HG03025 (cell line): ENCODE measurements around the gene GORASP1.
A peak's percentile ranks its signal among the peaks of the same experiment; 100 is the strongest.

Experiments
- ATAC-seq: cut with Tn5 transposase; IDR thresholded peaks from one replicate; pipeline ENCODE4 v1.9.1; 2021; ENCODE audit warnings: mild to moderate bottlenecking, moderate library complexity; ENCODE audit not compliant: unreplicated experiment, low FRiP score

Gene GORASP1

DNA sequence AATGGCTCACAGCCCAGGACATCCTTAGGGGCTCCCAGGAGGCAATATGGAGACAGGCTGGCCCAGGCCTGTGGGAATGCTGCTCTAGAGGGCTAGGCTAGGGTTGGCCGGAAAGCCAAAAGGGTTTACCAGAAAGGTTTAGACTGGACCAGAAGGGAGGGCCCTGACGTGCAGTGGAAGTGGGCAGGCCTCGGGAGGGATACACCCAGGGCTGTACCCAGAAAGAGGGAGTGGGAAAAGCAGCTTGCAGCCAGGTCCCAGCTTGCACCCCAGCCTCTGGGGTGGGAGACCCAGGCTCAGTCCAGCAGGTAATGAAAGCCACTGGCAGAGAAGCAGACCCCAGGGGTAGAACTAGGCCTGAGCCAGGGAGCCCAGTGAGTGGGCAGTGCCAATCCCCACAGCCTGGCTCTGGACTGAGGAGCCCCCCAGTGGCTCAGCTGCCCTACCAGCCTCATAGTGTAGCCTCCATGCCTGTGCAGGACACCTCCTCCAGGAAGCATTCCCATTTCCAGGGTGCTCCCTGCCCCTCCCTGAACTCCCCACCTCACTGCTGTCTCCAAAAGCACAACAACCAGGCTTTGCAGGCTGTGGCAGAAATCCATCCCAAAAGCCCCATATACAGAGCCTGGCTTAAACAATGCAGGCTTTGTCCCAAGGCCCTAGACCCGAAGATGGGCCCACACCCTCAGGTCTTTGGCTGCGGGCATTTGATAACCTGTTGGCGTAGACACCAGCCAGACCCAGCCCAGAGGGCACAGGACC lies 3.5 kb downstream of the GORASP1 start:
- ATAC-seq, result no peak

DNA sequence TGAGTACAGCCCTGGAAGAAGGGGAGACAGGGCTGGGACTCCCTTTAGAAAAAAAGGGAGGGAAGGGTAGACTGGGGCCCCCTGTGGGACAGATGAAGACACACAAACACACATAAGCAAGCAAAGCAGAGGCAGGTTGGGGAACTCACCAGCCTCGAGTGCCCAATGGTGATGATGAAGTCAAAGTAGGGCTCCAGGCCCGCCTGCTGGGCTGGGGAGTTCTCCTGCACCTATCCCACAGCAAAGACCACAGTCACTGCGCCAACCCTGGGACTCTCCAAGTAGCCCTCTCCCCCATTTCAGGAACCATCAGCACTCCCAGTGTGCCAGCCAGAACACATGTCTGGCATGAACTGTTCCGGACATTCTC lies 4.1 kb downstream of the GORASP1 start:
- ATAC-seq, result no peak

- no peak for ATAC-seq
These were observed 4.7 kb downstream of the GORASP1 start for GRCh38 chr3:39102504-39103323.

DNA sequence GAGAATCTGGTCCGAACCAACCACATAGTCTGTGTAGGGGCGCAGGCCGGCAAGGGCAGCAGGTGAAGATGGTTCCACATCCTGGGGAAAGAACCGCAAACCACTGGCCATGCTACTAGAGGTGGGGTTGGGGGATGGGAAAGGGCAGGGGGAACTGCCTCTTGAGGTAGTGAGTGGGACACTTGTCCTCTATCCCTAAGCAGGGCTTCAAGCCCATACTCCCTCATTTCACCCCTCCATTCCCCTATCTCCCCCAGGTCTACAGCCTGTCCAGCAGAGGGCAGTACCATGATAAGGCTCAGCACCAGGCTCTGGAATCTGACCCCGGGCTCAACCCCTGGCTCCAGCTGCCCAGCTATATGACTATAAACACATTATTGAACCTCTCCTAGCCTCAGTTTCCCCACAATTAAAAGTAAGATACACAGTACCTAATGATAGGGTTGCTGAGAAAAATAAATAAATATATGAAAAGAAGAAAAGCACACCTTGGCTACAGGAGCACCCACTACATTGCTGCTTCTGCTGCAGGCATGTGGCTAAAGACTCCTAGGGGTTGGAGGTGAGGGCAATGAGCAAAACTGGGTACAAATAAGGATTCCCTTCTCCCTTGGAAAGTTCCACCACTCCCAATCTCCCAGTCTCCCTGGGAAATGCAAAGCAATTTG lies 6.3 kb downstream of the GORASP1 start:
- ATAC-seq, result no peak

GRCh38 chr3:39100500-39100886 lies 6.9 kb downstream of the GORASP1 start:
- ATAC-seq, result no peak

GRCh38 chr3:39099738-39100499 lies 7.5 kb downstream of the GORASP1 start:
- ATAC-seq, result no peak

DNA sequence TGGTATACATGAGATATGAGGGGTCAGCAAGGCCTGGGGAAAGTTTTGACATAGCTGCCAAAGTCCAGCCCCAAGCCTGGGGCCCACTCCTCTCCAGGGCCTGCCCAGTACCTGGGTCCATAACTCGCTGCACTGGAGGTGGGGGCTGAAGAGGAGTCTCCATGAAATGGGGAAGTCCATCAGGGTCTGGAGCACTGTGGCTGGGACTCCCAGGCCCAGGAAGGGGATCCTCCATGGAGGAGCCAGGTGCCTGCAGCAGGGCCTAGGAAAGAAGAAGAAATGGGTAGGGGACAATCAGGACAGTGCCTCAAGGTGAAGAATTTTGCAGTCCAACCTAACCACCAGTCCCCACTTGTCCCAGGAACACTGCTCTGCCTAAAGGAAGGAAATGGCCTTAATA lies 8.2 kb downstream of the GORASP1 start:
- ATAC-seq, result no peak

GRCh38 chr3:39098473-39099000 lies 8.9 kb downstream of the GORASP1 start:
- ATAC-seq, result no peak

GRCh38 chr3:39097716-39098472 lies 9.5 kb downstream of the GORASP1 start:
- no peak for ATAC-seq

- ATAC-seq, result no peak
These were observed 10.7 kb downstream of the GORASP1 start for GRCh38 chr3:39096775-39097174.

GRCh38 chr3:39095778-39096177 lies 11.6 kb downstream of the GORASP1 start:
- no peak for ATAC-seq

- ATAC-seq, result no peak
These were observed 12.4 kb downstream of the GORASP1 start for GRCh38 chr3:39094851-39095677.

DNA sequence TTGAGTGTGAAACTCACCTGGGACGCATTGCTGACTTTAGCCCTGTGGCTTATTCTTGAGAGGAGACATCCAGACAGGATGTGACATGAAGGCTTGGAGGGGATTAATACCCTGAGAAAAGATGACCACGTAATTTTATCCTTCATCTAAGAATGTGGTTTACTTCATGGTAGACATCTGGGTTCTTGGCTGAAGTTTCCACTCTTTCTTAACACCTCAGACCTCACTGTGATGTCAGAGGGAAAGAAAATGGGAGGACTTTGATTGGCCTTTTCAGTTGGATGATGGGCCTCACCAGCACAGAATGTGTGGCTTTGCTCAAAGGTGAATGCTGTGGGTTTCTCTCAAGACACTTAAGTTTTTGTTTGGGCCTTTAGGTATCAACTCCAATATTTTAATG lies 16.5 kb downstream of the GORASP1 start:
- no peak for ATAC-seq

- no peak for ATAC-seq
These were observed 18.5 kb downstream of the GORASP1 start for GRCh38 chr3:39088889-39089288.

- ATAC-seq, result no peak
These were observed 19.0 kb downstream of the GORASP1 start for GRCh38 chr3:39088456-39088855.

GRCh38 chr3:39086144-39086543 lies 21.3 kb downstream of the GORASP1 start:
- peak; percentile 75 for ATAC-seq

- ATAC-seq, result no peak
These were observed 24.6 kb downstream of the GORASP1 start for GRCh38 chr3:39082666-39083313.

GRCh38 chr3:39080026-39080425 lies 27.4 kb downstream of the GORASP1 start:
- no peak for ATAC-seq
